Trophoblast cell (in vitro differentiated cells and primary cell): Measurements from ENCODE around the gene TADA3.

ENCODE experiments used
- DNase-seq, 2 donors: peaks; one replicate each; pipeline ENCODE4 v3.0.0-alpha.2; 2016
- H2AFZ ChIP-seq: 2 replicates; pipeline ENCODE4 v1.6.1; 2013; ENCODE audit warnings: low read length, moderate library complexity, mild to moderate bottlenecking; ENCODE audit not compliant: insufficient read depth, poor library complexity
- H2AK5ac ChIP-seq: 2 replicates; pipeline ENCODE4 v1.6.1; 2013; ENCODE audit warnings: mild to moderate bottlenecking, low read length
- H2BK120ac ChIP-seq: 2 replicates; pipeline ENCODE4 v1.6.1; 2013; ENCODE audit warnings: low read length, mild to moderate bottlenecking, moderate library complexity; ENCODE audit not compliant: insufficient read depth, poor library complexity
- H2BK12ac ChIP-seq: 2 replicates; pipeline ENCODE4 v1.6.1; 2013; ENCODE audit warnings: mild to moderate bottlenecking, low read length, moderate library complexity
- H2BK5ac ChIP-seq: 2 replicates; pipeline ENCODE4 v1.6.1; 2013; ENCODE audit warnings: low read length, low read depth, moderate library complexity, mild to moderate bottlenecking; ENCODE audit not compliant: poor library complexity
- H3K14ac ChIP-seq: 2 replicates; pipeline ENCODE4 v1.6.1; 2013; ENCODE audit warnings: mild to moderate bottlenecking, low read length
- H3K18ac ChIP-seq: 2 replicates; pipeline ENCODE4 v1.6.1; 2013; ENCODE audit warnings: mild to moderate bottlenecking, low read length
- H3K23ac ChIP-seq: 2 replicates; pipeline ENCODE4 v1.6.1; 2013; ENCODE audit warnings: low read length
- H3K27ac ChIP-seq: 2 replicates; pipeline ENCODE4 v1.5.1; 2013; ENCODE audit warnings: low read depth, mild to moderate bottlenecking, inconsistent platforms, low read length, moderate library complexity
- H3K27me3 ChIP-seq: 2 replicates; pipeline ENCODE4 v1.6.1; 2013; ENCODE audit warnings: inconsistent platforms, mild to moderate bottlenecking, low read length, moderate library complexity; ENCODE audit not compliant: insufficient read depth
- H3K36me3 ChIP-seq, 2 experiments: 1 replicate in 1 of 2; 2 replicates in 1 of 2; pipeline ENCODE4 v1.6.1; 2013; ENCODE audit warnings: low read length in 2 of 2, mild to moderate bottlenecking in 2 of 2, moderate library complexity in 1 of 2; ENCODE audit not compliant: insufficient read depth in 2 of 2, control insufficient read depth in 1 of 2
- H3K4ac ChIP-seq: 2 replicates; pipeline ENCODE4 v1.6.1; 2013; ENCODE audit warnings: low read depth, mild to moderate bottlenecking, low read length, moderate library complexity
- H3K4me1 ChIP-seq, 2 experiments: 1 replicate in 1 of 2; 2 replicates in 1 of 2; pipeline ENCODE4 v1.6.1; 2013; ENCODE audit warnings: low read length in 2 of 2, mild to moderate bottlenecking in 2 of 2, moderate library complexity in 1 of 2; ENCODE audit not compliant: insufficient read depth in 2 of 2, control insufficient read depth in 1 of 2
- H3K4me2 ChIP-seq: 2 replicates; pipeline ENCODE4 v1.6.1; 2013; ENCODE audit warnings: inconsistent platforms, mild to moderate bottlenecking, low read length, moderate library complexity
- H3K4me3 ChIP-seq: 2 replicates; pipeline ENCODE4 v1.5.1; 2013; ENCODE audit warnings: mild to moderate bottlenecking, low read depth, low read length, inconsistent platforms
- H3K79me1 ChIP-seq: one replicate; pipeline ENCODE4 v1.6.1; 2013; ENCODE audit warnings: low read length
- H3K79me2 ChIP-seq: 2 replicates; pipeline ENCODE4 v1.6.1; 2013; ENCODE audit warnings: low read length, mild to moderate bottlenecking; ENCODE audit not compliant: control insufficient read depth, insufficient read depth, poor library complexity
- H3K9ac ChIP-seq: 2 replicates; pipeline ENCODE4 v1.6.1; 2013; ENCODE audit warnings: mild to moderate bottlenecking, low read length
- H3K9me3 ChIP-seq: 2 replicates; pipeline ENCODE4 v1.6.1; 2013; ENCODE audit warnings: low read depth, mild to moderate bottlenecking, control low read depth, inconsistent platforms, low read length; ENCODE audit not compliant: insufficient read depth
- H4K12ac ChIP-seq: 2 replicates; pipeline ENCODE4 v1.6.1; 2013; ENCODE audit warnings: low read depth, mild to moderate bottlenecking, low read length, moderate library complexity
- H4K8ac ChIP-seq: 2 replicates; pipeline ENCODE4 v1.6.1; 2013; ENCODE audit warnings: low read depth, mild to moderate bottlenecking, low read length, moderate library complexity
- H4K91ac ChIP-seq: one replicate; pipeline ENCODE4 v1.6.1; 2013; ENCODE audit warnings: low read depth, mild to moderate bottlenecking, low read length, moderate library complexity
- WGBS: extraction: QIAGEN DNeasy Blood & Tissue Kit; methylation state at CpG from one replicate; pipeline ENCODE4 v1.1.7; 2013; ENCODE audit warnings: missing lambda C conversion rate; ENCODE audit not compliant: insufficient read length, insufficient coverage; ENCODE audit errors: extremely low coverage; 5-methylcytosine and 5-hydroxymethylcytosine counted together

The TADA3 gene

DNA sequence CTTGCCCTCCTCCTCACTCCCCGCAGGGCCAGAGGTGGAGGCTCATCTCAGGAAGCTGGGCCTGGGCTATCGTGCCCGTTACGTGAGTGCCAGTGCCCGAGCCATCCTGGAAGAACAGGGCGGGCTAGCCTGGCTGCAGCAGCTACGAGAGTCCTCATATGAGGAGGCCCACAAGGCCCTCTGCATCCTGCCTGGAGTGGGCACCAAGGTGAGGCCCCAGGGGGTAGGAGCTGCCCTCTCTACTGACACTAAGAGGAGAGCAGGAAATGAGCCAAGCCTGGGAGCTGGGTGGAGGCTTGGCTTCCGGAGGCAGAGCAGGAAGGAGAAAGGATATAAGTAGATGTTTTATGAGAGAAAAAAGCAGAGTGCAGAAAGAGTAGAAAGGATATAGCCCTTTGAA lies 37.6 kb downstream of the TADA3 start:
- no peak overlapping the region for H3K4ac ChIP-seq
- no CpG with 5 or more reads among the region's 8 CpGs for WGBS
- H3K27ac ChIP-seq, result no peak overlapping the region
- no peak overlapping the region for H3K18ac ChIP-seq
- no peak overlapping the region for H2AK5ac ChIP-seq
- H4K12ac ChIP-seq, result no peak overlapping the region
- no peak overlapping the region for H2BK120ac ChIP-seq
- H2BK5ac ChIP-seq, result no peak overlapping the region
- H4K91ac ChIP-seq, result no peak overlapping the region
- peaks cover 4% of the 10 kb centered on the region for H3K79me1 ChIP-seq
- H3K9me3 ChIP-seq, result no peaks in the 10 kb centered on the region
- no peaks in the 10 kb centered on the region for H3K79me2 ChIP-seq
- peaks cover 3 to 5% of the 10 kb centered on the region in 2 experiments for H3K4me1 ChIP-seq
- DNase-seq, result no peak
- H3K4me3 ChIP-seq, result no peak overlapping the region
- peaks cover 28 to 32% of the 10 kb centered on the region in 2 experiments for H3K36me3 ChIP-seq
- no peak overlapping the region for H3K4me2 ChIP-seq
- no peak overlapping the region for H3K23ac ChIP-seq
- no peak overlapping the region for H2AFZ ChIP-seq
- H2BK12ac ChIP-seq, result no peak overlapping the region
- H3K9ac ChIP-seq, result no peak overlapping the region
- H4K8ac ChIP-seq, result no peak overlapping the region
- no peaks in the 10 kb centered on the region for H3K27me3 ChIP-seq
- H3K14ac ChIP-seq, result no peak overlapping the region

DNA sequence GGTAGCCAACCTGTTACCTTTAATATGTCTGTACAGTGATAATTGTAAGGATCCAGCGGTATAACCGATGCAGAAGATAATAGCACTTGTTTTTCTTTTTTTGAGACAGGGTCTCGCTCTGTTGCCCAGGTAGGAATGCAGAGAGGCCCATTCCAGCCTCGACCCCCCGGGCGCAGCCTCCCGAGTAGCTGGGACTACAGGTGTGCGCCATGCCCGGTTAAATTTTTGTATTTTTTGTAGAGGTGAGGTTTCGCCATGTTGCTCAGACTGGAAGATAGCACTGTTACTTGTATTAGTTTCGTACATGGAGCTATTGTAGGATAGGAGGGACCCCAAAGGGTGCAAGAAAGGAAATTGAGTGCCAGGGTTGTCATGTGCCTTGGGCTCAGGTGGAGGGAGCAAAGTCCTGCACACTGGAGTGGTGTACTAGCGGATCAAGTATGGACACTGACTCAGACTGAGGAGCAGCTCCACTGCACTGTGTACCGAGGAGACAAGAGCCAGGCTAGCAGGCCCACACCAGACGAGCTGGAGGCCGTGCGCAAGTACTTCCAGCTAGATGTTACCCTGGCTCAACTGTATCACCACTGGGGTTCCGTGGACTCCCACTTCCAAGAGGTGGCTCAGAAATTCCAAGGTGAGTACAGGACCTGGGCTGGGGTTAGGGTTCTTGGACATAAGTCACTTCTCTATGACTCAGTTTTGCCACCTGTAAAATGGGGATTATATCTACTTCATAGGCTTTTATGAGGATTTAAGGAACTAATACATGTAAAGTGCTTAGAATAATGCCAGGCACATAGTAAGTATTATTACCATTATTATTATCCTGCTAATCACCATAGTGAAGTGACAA lies 41.5 kb downstream of the TADA3 start:
- H3K4me3 ChIP-seq, result peak overlapping the region; percentile 72
- peak overlapping the region; percentile 79 for H2AFZ ChIP-seq
- no peak overlapping the region for H3K4ac ChIP-seq
- H2BK120ac ChIP-seq, result no peak overlapping the region
- peak overlapping the region; percentile 69 for H3K4me2 ChIP-seq
- H3K79me2 ChIP-seq, result peaks cover 3% of the 10 kb centered on the region
- H3K9me3 ChIP-seq, result no peaks in the 10 kb centered on the region
- H3K4me1 ChIP-seq, result peaks cover 5 to 7% of the 10 kb centered on the region in 2 experiments
- no peak overlapping the region for H4K12ac ChIP-seq
- no peak overlapping the region for H3K9ac ChIP-seq
- H2BK5ac ChIP-seq, result no peak overlapping the region
- no peaks in the 10 kb centered on the region for H3K27me3 ChIP-seq
- H3K14ac ChIP-seq, result no peak overlapping the region
- DNase-seq, result no peak
- no peak overlapping the region for H4K8ac ChIP-seq
- H3K36me3 ChIP-seq, result peaks cover 29 to 34% of the 10 kb centered on the region in 2 experiments
- WGBS, result no CpG with 5 or more reads among the region's 17 CpGs
- peaks cover 7% of the 10 kb centered on the region for H3K79me1 ChIP-seq
- H2AK5ac ChIP-seq, result no peak overlapping the region
- H3K23ac ChIP-seq, result no peak overlapping the region
- no peak overlapping the region for H2BK12ac ChIP-seq
- H3K27ac ChIP-seq, result no peak overlapping the region
- no peak overlapping the region for H3K18ac ChIP-seq
- peak overlapping the region; percentile 36 for H4K91ac ChIP-seq

DNA sequence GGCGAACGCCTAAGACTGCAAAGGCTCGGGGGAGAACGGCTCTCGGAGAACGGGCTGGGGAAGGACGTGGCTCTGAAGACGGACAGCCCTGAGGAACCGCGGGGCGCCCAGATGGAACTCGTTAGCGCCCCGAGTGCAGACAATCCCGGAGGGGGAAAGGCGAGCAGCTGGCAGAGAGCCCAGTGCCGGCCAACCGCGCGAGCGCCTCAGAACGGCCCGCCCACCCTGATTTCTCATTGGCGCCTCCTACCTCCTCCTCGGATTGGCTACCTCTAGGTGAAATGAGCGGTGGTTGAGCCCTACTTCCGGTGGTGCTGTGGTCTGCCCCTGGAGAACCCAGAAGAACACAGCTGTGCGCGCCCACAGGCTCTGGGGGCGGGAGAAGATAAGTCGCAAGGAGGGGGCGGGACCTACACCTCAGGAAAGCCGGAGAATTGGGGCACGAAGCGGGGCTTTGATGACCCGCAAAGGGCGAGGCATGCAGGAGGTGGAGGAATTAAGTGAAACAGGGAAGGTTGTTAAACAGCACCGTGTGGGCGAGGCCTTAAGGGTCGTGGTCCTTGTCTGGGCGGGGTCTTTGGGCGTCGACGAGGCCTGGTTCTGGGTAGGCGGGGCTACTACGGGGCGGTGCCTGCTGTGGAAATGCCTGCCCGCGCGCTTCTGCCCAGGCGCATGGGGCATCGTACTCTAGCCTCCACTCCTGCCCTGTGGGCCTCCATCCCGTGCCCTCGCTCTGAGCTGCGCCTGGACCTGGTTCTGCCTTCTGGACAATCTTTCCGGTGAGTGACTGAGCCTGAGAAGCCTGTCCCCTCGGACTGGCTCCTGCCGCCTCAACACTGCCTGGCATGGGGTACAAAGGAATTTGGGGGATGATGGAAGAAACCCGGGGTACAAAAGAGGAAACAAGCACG lies 42.4 kb downstream of the TADA3 start, which contains the start of gene OGG1:
OGG1 (plus strand) TSS at position 308 of the 911 bp plus-strand sequence; CDS start at position 643, 335 bp downstream.
- whole genome bisulfite sequencing, result no CpG with 5 or more reads among the region's 60 CpGs
- Histone ChIP-seq H3K4me1 (peaks cover 5 to 7% of the 10 kb centered on the region in 2 experiments), H3K4me2 (peak within 1 kb of the TSS; percentile 96), H2AK5ac (no peak within 1 kb of the TSS), H3K36me3 (peaks cover 37 to 43% of the 10 kb centered on the region in 2 experiments), H3K9me3 (no peaks in the 10 kb centered on the region), H3K27ac (peak within 1 kb of the TSS; percentile 81), H3K4ac (peak within 1 kb of the TSS; percentile 41), H3K79me2 (peaks cover 3% of the 10 kb centered on the region), H3K23ac (no peak within 1 kb of the TSS), H3K79me1 (peaks cover 7% of the 10 kb centered on the region), H3K4me3 (peak within 1 kb of the TSS; percentile 84), H3K9ac (peak within 1 kb of the TSS; percentile 95), H2BK5ac (peak within 1 kb of the TSS; percentile 44), H4K12ac (peak within 1 kb of the TSS; percentile 59), H2BK12ac (no peak within 1 kb of the TSS), H4K91ac (peak within 1 kb of the TSS; percentile 50), H2BK120ac (peak within 1 kb of the TSS; percentile 62), H3K14ac (peak within 1 kb of the TSS; percentile 74), H4K8ac (peak within 1 kb of the TSS; percentile 84), H3K18ac (peak within 1 kb of the TSS; percentile 82), H3K27me3 (no peaks in the 10 kb centered on the region), H2AFZ (peak within 1 kb of the TSS; percentile 94)
- peak; percentile 97 to 98 for DNase-seq

DNA sequence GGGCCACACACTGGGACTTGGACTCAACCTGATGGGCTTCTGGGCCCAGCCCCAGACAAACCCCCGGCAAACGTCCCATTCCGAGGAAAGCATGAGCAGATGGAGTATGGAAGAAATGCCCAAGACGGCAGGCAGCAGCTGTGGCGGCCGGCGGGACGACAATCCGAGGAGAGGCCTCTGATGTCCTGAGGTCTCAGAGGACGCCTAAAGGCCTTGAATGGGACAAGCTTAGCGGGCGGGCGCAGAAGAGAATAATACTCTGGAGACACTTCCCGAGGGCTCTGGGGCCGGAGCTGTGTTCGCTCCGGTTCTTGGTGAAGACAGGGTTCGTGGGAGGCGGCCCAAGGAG lies 43.0 kb downstream of the TADA3 start:
- no CpG with 5 or more reads among the region's 19 CpGs for WGBS

More for the DNA sequence above, 43.0 kb downstream of the TADA3 start:
- no peaks in the 10 kb centered on the region for H3K9me3 ChIP-seq
- H4K8ac ChIP-seq, result peak overlapping the region; percentile 84
- peak overlapping the region; percentile 80 for H3K27ac ChIP-seq
- peak in 1 of 2 donors; percentile 53 for DNase-seq
- no peak overlapping the region for H3K23ac ChIP-seq
- H3K36me3 ChIP-seq, result peaks cover 44 to 50% of the 10 kb centered on the region in 2 experiments
- H3K4me3 ChIP-seq, result peak overlapping the region; percentile 84
- H4K91ac ChIP-seq, result peak overlapping the region; percentile 50
- H3K4me2 ChIP-seq, result peak overlapping the region; percentile 96
- peak overlapping the region; percentile 74 for H3K14ac ChIP-seq
- no peaks in the 10 kb centered on the region for H3K27me3 ChIP-seq
- H3K9ac ChIP-seq, result peak overlapping the region; percentile 95
- peak overlapping the region; percentile 94 for H2AFZ ChIP-seq
- peak overlapping the region; percentile 82 for H3K18ac ChIP-seq
- H3K79me1 ChIP-seq, result peaks cover 7% of the 10 kb centered on the region
- H2AK5ac ChIP-seq, result no peak overlapping the region
- peaks cover 3% of the 10 kb centered on the region for H3K79me2 ChIP-seq
- peak overlapping the region; percentile 41 for H3K4ac ChIP-seq
- H4K12ac ChIP-seq, result peak overlapping the region; percentile 50
- H2BK5ac ChIP-seq, result peak overlapping the region; percentile 44
- H2BK12ac ChIP-seq, result no peak overlapping the region
- H3K4me1 ChIP-seq, result peaks cover 5 to 7% of the 10 kb centered on the region in 2 experiments
- peak overlapping the region; percentile 62 for H2BK120ac ChIP-seq
